HepG2 (cell line): ENCODE measurements around the gene NYAP1. TPM values are rescaled to one million over a fixed set of nuclear protein-coding genes. Genes with fewer than 3 reads are reported as not detected.

Experiments
- AGO1 ChIP-seq: fragments of 200-400 bp; formaldehyde crosslinking; IDR thresholded peaks from 2 replicates; pipeline ENCODE4 v1.6.1; 2017; ENCODE audit warnings: mild to moderate bottlenecking, low read depth, low read length, moderate library complexity; ENCODE audit not compliant: poor library complexity, severe bottlenecking
- ARID5B ChIP-seq: IDR thresholded peaks from 2 replicates; pipeline ENCODE4 v1.4.0; 2020; ENCODE audit warnings: mild to moderate bottlenecking, missing genetic modification reagents
- ATRX ChIP-seq: sonication (generic); formaldehyde crosslinking; IDR thresholded peaks from 2 replicates; pipeline ENCODE4 v1.4.0; 2020; ENCODE audit warnings: missing genetic modification reagents, borderline replicate concordance
- HNF4G ChIP-seq, 2 experiments: sonication (generic) in 1 of 2; formaldehyde crosslinking in 1 of 2; IDR thresholded peaks; 2 replicates each; pipeline versions ENCODE4 v1.4.0 to v1.6.1; 2011 to 2020; ENCODE audit warnings: borderline replicate concordance in 2 of 2, low read depth in 2 of 2, mild to moderate bottlenecking in 2 of 2, low read length in 1 of 2, missing genetic modification reagents in 1 of 2, moderate library complexity in 1 of 2
- HNRNPLL ChIP-seq: fragments of 200-400 bp; formaldehyde crosslinking; IDR thresholded peaks from 2 replicates; pipeline ENCODE4 v1.6.1; 2017; ENCODE audit warnings: mild to moderate bottlenecking, low read depth, low read length; ENCODE audit not compliant: poor library complexity, severe bottlenecking
- NR2F1 ChIP-seq, 2 experiments: fragments of 450-650 bp in 1 of 2; formaldehyde crosslinking in 1 of 2; IDR thresholded peaks; 2 replicates each; pipeline versions ENCODE4 v1.5.0 to v1.6.1; 2016 to 2020; ENCODE audit warnings: mild to moderate bottlenecking in 1 of 2, missing compliant biosample characterization in 1 of 2, missing genetic modification reagents in 1 of 2, moderate library complexity in 1 of 2
- PHF21A ChIP-seq: sonication (generic); formaldehyde crosslinking; IDR thresholded peaks from 2 replicates; pipeline ENCODE4 v1.5.0; 2020; ENCODE audit warnings: mild to moderate bottlenecking, missing genetic modification reagents
- PLSCR1 ChIP-seq: sonication (generic); formaldehyde crosslinking; IDR thresholded peaks from 2 replicates; pipeline ENCODE4 v1.5.0; 2020; ENCODE audit warnings: missing genetic modification reagents, mild to moderate bottlenecking, borderline replicate concordance
- PRMT3 ChIP-seq: sonication (generic); formaldehyde crosslinking; IDR thresholded peaks from 2 replicates; pipeline ENCODE4 v1.8.1; 2022; ENCODE audit warnings: low read depth, mild to moderate bottlenecking, moderate library complexity, missing genetic modification reagents, borderline replicate concordance
- SMAD3 ChIP-seq: sonication (generic); formaldehyde crosslinking; IDR thresholded peaks from 2 replicates; pipeline ENCODE4 v1.4.0; 2020; ENCODE audit warnings: missing genetic modification reagents
- STAG1 ChIP-seq: sonication (generic); formaldehyde crosslinking; IDR thresholded peaks from 2 replicates; pipeline ENCODE4 v1.4.0; 2020; ENCODE audit warnings: missing genetic modification reagents
- TERF1 ChIP-seq: sonication (generic); formaldehyde crosslinking; IDR thresholded peaks from 2 replicates; pipeline ENCODE4 v1.8.0; 2022; ENCODE audit warnings: mild to moderate bottlenecking, missing genetic modification reagents, moderate library complexity
- THAP11 ChIP-seq: IDR thresholded peaks from 2 replicates; pipeline ENCODE4 v1.6.1; 2016; ENCODE audit warnings: missing biosample characterization, missing genetic modification reagents
- YEATS4 ChIP-seq: sonication (generic); formaldehyde crosslinking; IDR thresholded peaks from 2 replicates; pipeline ENCODE4 v1.4.0; 2020; ENCODE audit warnings: missing genetic modification reagents, borderline replicate concordance
- ZBED4 ChIP-seq: sonication (generic); formaldehyde crosslinking; IDR thresholded peaks from 2 replicates; pipeline ENCODE4 v1.4.0; 2020; ENCODE audit warnings: missing genetic modification reagents, borderline replicate concordance
- ZNF331 ChIP-seq: sonication (generic); formaldehyde crosslinking; IDR thresholded peaks from 2 replicates; pipeline ENCODE4 v1.4.0; 2020; ENCODE audit warnings: missing genetic modification reagents
- ZNF782 ChIP-seq: sonication (generic); formaldehyde crosslinking; IDR thresholded peaks from 2 replicates; pipeline ENCODE4 v1.4.0; 2020; ENCODE audit warnings: missing genetic modification reagents, mild to moderate bottlenecking, borderline replicate concordance
- ZSCAN12 ChIP-seq: sonication (generic); formaldehyde crosslinking; IDR thresholded peaks from 2 replicates; pipeline ENCODE4 v1.9.0; 2021; ENCODE audit warnings: mild to moderate bottlenecking, missing genetic modification reagents
- polyA plus RNA-seq, 8 experiments: library from polyadenylated mRNA; depleted of rRNA in 3 of 8; stranded (reverse) in 7 of 8; unstranded in 1 of 8; fragments of >200 nt; fragmentation: Illumina TruSeq in 4 of 8; extraction: Trizol in 4 of 8; gene quantifications; 2 replicates each; pipeline versions ENCODE4 v1.2.1 to v1.2.3, GENCODE V29; 2011 to 2016; ENCODE audit warnings: low read depth in 4 of 8, missing spikeins in 1 of 8, mixed read lengths in 1 of 8; ENCODE audit not compliant: insufficient read depth in 1 of 8
- total RNA-seq, 5 experiments: library from RNA; depleted of rRNA; stranded (reverse); fragments of >200 nt; fragmentation: Illumina TruSeq; extraction: Trizol; gene quantifications; 2 replicates each; pipeline ENCODE4 v1.2.3, GENCODE V29; 2016; ENCODE audit warnings: low read depth in 1 of 5

NYAP1 gene
- total and polyA plus RNA-seq, 2 of the 13 experiments (the other 11 are each of a cell fraction or from before 2014, with no cell fraction given): 0.15 to 0.46 TPM

GRCh38 chr7:100483090-100483721 lies 521 bp upstream of the NYAP1 start (continued):
- TF ChIP-seq ARID5B (CRISPR knock-in tag) (peak; percentile 15; the same call in 1 of the 2 replicates), TERF1 (CRISPR knock-in tag) (no peak), PLSCR1 (CRISPR knock-in tag) (no peak), SMAD3 (no peak), NR2F1 (CRISPR knock-in tag; IDR thresholded peaks at IDR 0.05) (peak; percentile 43 to 84; a peak in 3 of 4 replicates), ZNF782 (no peak), ZSCAN12 (CRISPR knock-in tag) (no peak), STAG1 (CRISPR knock-in tag) (peak; percentile 58), THAP11 (CRISPR knock-in tag) (peak; percentile 31; the same call in 1 of the 2 replicates), HNF4G (IDR thresholded peaks at IDR 0.05; ENCODE audit: borderline replicate concordance, low read depth, low read length) (no peak), HNF4G (CRISPR knock-in tag; IDR thresholded peaks at IDR 0.05; ENCODE audit: borderline replicate concordance, low read depth) (no peak), ATRX (CRISPR knock-in tag) (no peak), ZBED4 (peak; percentile 82; the same call in 1 of the 2 replicates), ZNF331 (CRISPR knock-in tag) (no peak), PHF21A (CRISPR knock-in tag) (no peak), PRMT3 (CRISPR knock-in tag) (no peak), YEATS4 (CRISPR knock-in tag) (no peak), HNRNPLL (peak; percentile 91), AGO1 (no peak)
